Measurements from ENCODE around the gene MOSPD3.

- TF ChIP-seq GATA2 (IDR thresholded peaks at IDR 0.05; ENCODE audit: low read depth, low read length) (no peak), GATA3 (IDR thresholded peaks at IDR 0.05; ENCODE audit: low read depth, low read length) (no peak)
Measured at GRCh38 chr7:100626530-100627237, 14.3 kb downstream of the MOSPD3 start.

Measured in SH-SY5Y (cell line).